GM12878 (cell line): ENCODE data around the gene LRRC57. TPM values are rescaled to one million over a fixed set of nuclear protein-coding genes. Genes with fewer than 3 reads are reported as not detected.
A peak's percentile ranks its signal among the peaks of the same experiment; 100 is the strongest.

Source experiments
- ATAC-seq: fragments of 200-7000 bp; cut with Tn5 transposase; 3 replicates; pipeline ENCODE4 v1.9.1; 2020; ENCODE audit warnings: mild to moderate bottlenecking, moderate library complexity
- BruUV-seq: library from RNA; stranded (reverse); fragments of 400-500 nt; replicated peaks from 2 replicates; lab custom pipeline; 2021; lab: Mats Ljungman, UMichigan
- CTCF ChIA-PET: fragments of 300-600 bp; sonication (Branson Sonifier 250); formaldehyde crosslinking; extraction: SDS; loops from one replicate; lab custom pipeline; 2021; ENCODE audit warnings: inconsistent platforms; lab: Yijun Ruan, JAX
- POLR2A ChIA-PET: fragments of 350-600 bp; formaldehyde crosslinking; extraction: SDS; loops from one replicate; lab custom pipeline; 2021; ENCODE audit warnings: inconsistent platforms; lab: Charles Lee
- RAD21 ChIA-PET: fragments of 300-600 bp; sonication (Branson Sonifier 250); formaldehyde crosslinking; loops from one replicate; lab custom pipeline; 2023; ENCODE audit warnings: antibody characterized with exemption; ENCODE audit not compliant: unreplicated experiment; lab: Charles Lee
- SMC1A ChIA-PET: fragments of 300-600 bp; sonication (Branson Sonifier 250); formaldehyde crosslinking; loops from one replicate; lab custom pipeline; 2023; ENCODE audit not compliant: unreplicated experiment, uncharacterized antibody; lab: Charles Lee
- DNase-seq: peaks from one replicate; pipeline ENCODE4 v3.0.0-alpha.2; 2011; ENCODE audit warnings: low read depth, low spot score
- FAIRE-seq: peaks from 3 replicates; lab custom pipeline; 2011; peaks lifted over from hg19 to GRCh38; lab: Jason Lieb, UNC
- H2AFZ ChIP-seq: 2 replicates; pipeline ENCODE4 v1.6.0; 2011; ENCODE audit warnings: low read depth, low read length, control low read depth; ENCODE audit not compliant: control insufficient read depth
- H3K27ac ChIP-seq: 2 replicates; pipeline ENCODE4 v1.5.1; 2011; ENCODE audit warnings: control low read depth; ENCODE audit not compliant: control insufficient read depth, insufficient read depth
- H3K27me3 ChIP-seq, 2 experiments: replicated peaks in 1 of 2; 2 replicates each; pipeline versions ENCODE4 v1.6.0 to v1.6.1; 2011; ENCODE audit warnings: low read length in 1 of 2; ENCODE audit not compliant: control insufficient read depth in 2 of 2, insufficient read depth in 2 of 2
- H3K36me3 ChIP-seq, 2 experiments: 2 replicates each; pipeline ENCODE4 v1.5.1; 2011; ENCODE audit warnings: low read length in 1 of 2; ENCODE audit not compliant: control insufficient read depth in 2 of 2, insufficient read depth in 2 of 2
- H3K4me1 ChIP-seq: 2 replicates; pipeline ENCODE4 v1.6.1; 2011; ENCODE audit warnings: mild to moderate bottlenecking, low read length, moderate library complexity, mixed read lengths; ENCODE audit not compliant: control insufficient read depth, insufficient read depth
- H3K4me2 ChIP-seq: 2 replicates; pipeline ENCODE4 v1.6.0; 2011; ENCODE audit warnings: control low read depth; ENCODE audit not compliant: control insufficient read depth, insufficient read depth
- H3K4me3 ChIP-seq: fragments of 200-600 bp; sonication (generic); 2 replicates; pipeline ENCODE4 v1.5.1; 2016
- H3K79me2 ChIP-seq: 2 replicates; pipeline ENCODE4 v1.6.0; 2011; ENCODE audit warnings: low read length; ENCODE audit not compliant: control insufficient read depth, insufficient read depth
- H3K9ac ChIP-seq: 2 replicates; pipeline ENCODE4 v1.8.0; 2011; ENCODE audit warnings: low read length, control low read depth, mixed read lengths; ENCODE audit not compliant: control insufficient read depth, insufficient read depth
- H3K9me3 ChIP-seq: replicated peaks from 3 replicates; pipeline ENCODE4 v1.5.1; 2011; ENCODE audit warnings: mild to moderate bottlenecking, low read length; ENCODE audit not compliant: control insufficient read depth, insufficient read depth
- H4K20me1 ChIP-seq: 2 replicates; pipeline ENCODE4 v1.6.0; 2011; ENCODE audit not compliant: control insufficient read depth, insufficient read depth
- ASH2L ChIP-seq: fragments of 300-600, 200-600 bp; sonication (generic); IDR thresholded peaks from 2 replicates; pipeline ENCODE4 v1.6.1; 2017; ENCODE audit warnings: low read depth, mild to moderate bottlenecking, borderline replicate concordance
- BCL11A ChIP-seq: IDR thresholded peaks from 2 replicates; pipeline ENCODE4 v1.6.1; 2011; ENCODE audit warnings: low read depth, low read length
- DPF2 ChIP-seq: fragments of 450-650 bp; IDR thresholded peaks from 2 replicates; pipeline ENCODE4 v1.6.1; 2017; ENCODE audit warnings: mild to moderate bottlenecking
- EP300 ChIP-seq, 2 experiments: fragments of 150-350 bp in 1 of 2; IDR thresholded peaks; 2 replicates each; pipeline ENCODE4 v1.6.1; 2011 to 2012; ENCODE audit warnings: low read depth in 2 of 2, low read length in 2 of 2, borderline replicate concordance in 1 of 2, improper control_type of control experiment in 1 of 2, inconsistent platforms in 1 of 2; ENCODE audit not compliant: control insufficient read depth in 1 of 2
- FOXM1 ChIP-seq: IDR thresholded peaks from 2 replicates; pipeline ENCODE4 v1.6.1; 2012; ENCODE audit warnings: low read depth, mild to moderate bottlenecking, inconsistent platforms, low read length, moderate library complexity
- GABPA ChIP-seq: IDR thresholded peaks from 2 replicates; pipeline ENCODE4 v1.6.1; 2014; ENCODE audit warnings: antibody characterized with exemption, low read depth, mild to moderate bottlenecking, inconsistent platforms
- MEF2A ChIP-seq: IDR thresholded peaks from 2 replicates; pipeline ENCODE4 v1.6.1; 2011; ENCODE audit warnings: low read depth, mild to moderate bottlenecking, low read length, moderate library complexity; ENCODE audit not compliant: insufficient read depth
- MTA2 ChIP-seq: fragments of 450-650 bp; IDR thresholded peaks from 2 replicates; pipeline ENCODE4 v1.6.1; 2016; ENCODE audit warnings: low read depth, mild to moderate bottlenecking, moderate library complexity
- SRF ChIP-seq, 2 experiments: IDR thresholded peaks; 2 replicates each; pipeline ENCODE4 v1.6.1; 2011; ENCODE audit warnings: low read depth in 2 of 2, low read length in 2 of 2, mild to moderate bottlenecking in 1 of 2, moderate library complexity in 1 of 2
- WGBS: methylation state at CpG from one replicate; pipeline ENCODE4 v1.1.6; 2016; ENCODE audit warnings: low lambda C conversion rate; ENCODE audit not compliant: insufficient replicate concordance, insufficient coverage; ENCODE audit errors: missing lambda C conversion rate; 5-methylcytosine and 5-hydroxymethylcytosine counted together
- in situ Hi-C: fragments of 300-500 bp; cut with MboI; formaldehyde crosslinking; loops from 9 replicates; pipeline ENCODE4 v1.14.3; 2018; ENCODE audit warnings: mixed read lengths
- intact Hi-C: fragments of 100-400 bp; cut with micrococcal nuclease; formaldehyde crosslinking; loops from one replicate; pipeline ENCODE4 v1.14.2; 2022; ENCODE audit not compliant: unreplicated experiment
- polyA plus RNA-seq, 11 experiments: library from polyadenylated mRNA; depleted of rRNA in 4 of 11; unstranded in 6 of 11; stranded (reverse) in 5 of 11; fragments of >200 nt; fragmentation: Nextera tagmentation in 4 of 11; fragmentation: Illumina TruSeq in 1 of 11; extraction: Ambion mirVana in 4 of 11; extraction: Trizol in 1 of 11; gene quantifications; 1 replicate in 1 of 11; 2 replicates in 10 of 11; pipeline versions ENCODE4 v1.2.1 to v1.2.3, GENCODE V29; 2011 to 2016; ENCODE audit warnings: inconsistent platforms in 2 of 11, missing spikeins in 2 of 11, low read depth in 1 of 11
- total RNA-seq, 4 experiments: library from RNA; depleted of rRNA in 3 of 4; stranded (reverse); fragments of >200 nt in 3 of 4; fragmentation: Illumina TruSeq in 1 of 4; extraction: Trizol in 1 of 4; gene quantifications; 2 replicates each; pipeline versions ENCODE4 v1.2.1 to v1.2.3, GENCODE V29; 2013 to 2021
- TF ChIP-seq, protein P1 (sequence below): fragments of 450-650 bp; IDR thresholded peaks from 2 replicates; pipeline ENCODE4 v1.6.1; 2014; ENCODE audit warnings: mild to moderate bottlenecking
- TF ChIP-seq, protein P2 (sequence below): fragments of 450-650 bp; IDR thresholded peaks from 2 replicates; pipeline ENCODE4 v1.6.1; 2017; ENCODE audit warnings: mild to moderate bottlenecking
- TF ChIP-seq, protein P3 (sequence below): IDR thresholded peaks from 2 replicates; pipeline ENCODE4 v1.6.1; 2012; ENCODE audit warnings: low read depth, low read length, improper control_type of control experiment
- TF ChIP-seq, protein P4 (sequence below): fragments of 450-650 bp; IDR thresholded peaks from 2 replicates; pipeline ENCODE4 v1.6.1; 2016; ENCODE audit warnings: mild to moderate bottlenecking
- TF ChIP-seq, protein P5 (sequence below): fragments of 450-650 bp; formaldehyde crosslinking; IDR thresholded peaks from 2 replicates; pipeline ENCODE4 v1.4.0; 2020; ENCODE audit warnings: mild to moderate bottlenecking, moderate library complexity

The LRRC57 gene
- total and polyA plus RNA-seq, 10 of the 15 experiments (the other 5 are each of a cell fraction or from before 2014, with no cell fraction given): 5.2 to 15.7 (median 9.6) TPM

DNA sequence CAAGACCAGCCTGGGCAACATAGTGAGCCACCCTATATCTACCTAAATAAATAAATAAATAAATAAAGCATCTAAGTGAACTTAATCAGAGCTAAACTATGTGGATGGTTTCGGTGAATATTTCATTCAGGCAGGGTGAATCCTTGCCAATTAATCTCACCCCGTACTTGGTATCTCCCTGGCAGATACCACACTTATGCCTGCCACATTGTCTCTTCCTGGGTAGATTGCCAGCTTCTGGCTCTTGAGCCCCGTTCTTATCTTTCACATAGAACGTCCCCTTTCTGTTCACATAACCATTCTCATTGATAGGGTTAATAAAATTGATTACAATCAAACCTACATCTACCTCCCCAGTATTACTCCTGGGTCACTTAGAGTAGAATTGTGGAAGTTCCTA is 46.1 kb downstream of the LRRC57 start:
- Histone ChIP-seq H3K9me3 (no peaks in the 10 kb centered on the region; the same call in 2 of the 3 replicates), H3K27ac (peak overlapping the region; percentile 81), H3K4me2 (peak overlapping the region; percentile 62), H3K36me3 (peaks cover 0 to 3% of the 10 kb centered on the region in 2 experiments; a peak in 1 of 4 replicates), H3K4me3 (no peak overlapping the region), H3K4me1 (peaks cover 68% of the 10 kb centered on the region), H3K79me2 (peaks cover 72% of the 10 kb centered on the region), H3K27me3 (no peaks in the 10 kb centered on the region), H3K9ac (no peak overlapping the region), H2AFZ (no peak overlapping the region), H4K20me1 (no peaks in the 10 kb centered on the region)
- in situ Hi-C loops: no loop called here
- RAD21 ChIA-PET: interaction anchor here (0.7 to 1.5 kb wide), 4 partner anchors 12 to 73 kb away, joined by 3 to 5 read pairs (median 4); partner anchors contain the start of genes STARD9 and ZNF106
- ATAC-seq (no peak), FAIRE-seq (no peak), DNase-seq (no peak)
- intact Hi-C loops: no loop called here
- CTCF ChIA-PET: no interaction called here
- POLR2A ChIA-PET: interaction anchor here (0.7 to 3.7 kb wide), 3 partner anchors 7 to 367 kb away, joined by 6 to 37 read pairs (median 6); partner anchors contain the start of gene SNAP23
- BruUV-seq: no TSS peak
- WGBS: 98% methylated on average over 4 of the region's 4 CpGs
- SMC1A ChIA-PET: interaction anchor here (0.7 to 2.5 kb wide), 7 partner anchors 8 to 232 kb away, joined by 3 to 14 read pairs (median 4); partner anchors contain the start of genes HAUS2, LRRC57 and ZNF106
- TF ChIP-seq, protein P1, sequence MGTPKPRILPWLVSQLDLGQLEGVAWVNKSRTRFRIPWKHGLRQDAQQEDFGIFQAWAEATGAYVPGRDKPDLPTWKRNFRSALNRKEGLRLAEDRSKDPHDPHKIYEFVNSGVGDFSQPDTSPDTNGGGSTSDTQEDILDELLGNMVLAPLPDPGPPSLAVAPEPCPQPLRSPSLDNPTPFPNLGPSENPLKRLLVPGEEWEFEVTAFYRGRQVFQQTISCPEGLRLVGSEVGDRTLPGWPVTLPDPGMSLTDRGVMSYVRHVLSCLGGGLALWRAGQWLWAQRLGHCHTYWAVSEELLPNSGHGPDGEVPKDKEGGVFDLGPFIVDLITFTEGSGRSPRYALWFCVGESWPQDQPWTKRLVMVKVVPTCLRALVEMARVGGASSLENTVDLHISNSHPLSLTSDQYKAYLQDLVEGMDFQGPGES: no peak
- no peak for TF ChIP-seq MEF2A
- TF ChIP-seq SRF (IDR thresholded peaks at IDR 0.05; ENCODE audit: low read depth in 2 of 2, low read length in 2 of 2): no peak
- TF ChIP-seq DPF2: no peak
- TF ChIP-seq, protein P2, sequence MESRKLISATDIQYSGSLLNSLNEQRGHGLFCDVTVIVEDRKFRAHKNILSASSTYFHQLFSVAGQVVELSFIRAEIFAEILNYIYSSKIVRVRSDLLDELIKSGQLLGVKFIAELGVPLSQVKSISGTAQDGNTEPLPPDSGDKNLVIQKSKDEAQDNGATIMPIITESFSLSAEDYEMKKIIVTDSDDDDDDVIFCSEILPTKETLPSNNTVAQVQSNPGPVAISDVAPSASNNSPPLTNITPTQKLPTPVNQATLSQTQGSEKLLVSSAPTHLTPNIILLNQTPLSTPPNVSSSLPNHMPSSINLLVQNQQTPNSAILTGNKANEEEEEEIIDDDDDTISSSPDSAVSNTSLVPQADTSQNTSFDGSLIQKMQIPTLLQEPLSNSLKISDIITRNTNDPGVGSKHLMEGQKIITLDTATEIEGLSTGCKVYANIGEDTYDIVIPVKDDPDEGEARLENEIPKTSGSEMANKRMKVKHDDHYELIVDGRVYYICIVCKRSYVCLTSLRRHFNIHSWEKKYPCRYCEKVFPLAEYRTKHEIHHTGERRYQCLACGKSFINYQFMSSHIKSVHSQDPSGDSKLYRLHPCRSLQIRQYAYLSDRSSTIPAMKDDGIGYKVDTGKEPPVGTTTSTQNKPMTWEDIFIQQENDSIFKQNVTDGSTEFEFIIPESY: no peak
- TF ChIP-seq ASH2L: no peak
- TF ChIP-seq GABPA: no peak
- TF ChIP-seq, protein P3, sequence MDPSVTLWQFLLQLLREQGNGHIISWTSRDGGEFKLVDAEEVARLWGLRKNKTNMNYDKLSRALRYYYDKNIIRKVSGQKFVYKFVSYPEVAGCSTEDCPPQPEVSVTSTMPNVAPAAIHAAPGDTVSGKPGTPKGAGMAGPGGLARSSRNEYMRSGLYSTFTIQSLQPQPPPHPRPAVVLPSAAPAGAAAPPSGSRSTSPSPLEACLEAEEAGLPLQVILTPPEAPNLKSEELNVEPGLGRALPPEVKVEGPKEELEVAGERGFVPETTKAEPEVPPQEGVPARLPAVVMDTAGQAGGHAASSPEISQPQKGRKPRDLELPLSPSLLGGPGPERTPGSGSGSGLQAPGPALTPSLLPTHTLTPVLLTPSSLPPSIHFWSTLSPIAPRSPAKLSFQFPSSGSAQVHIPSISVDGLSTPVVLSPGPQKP: no peak
- TF ChIP-seq, protein P4, sequence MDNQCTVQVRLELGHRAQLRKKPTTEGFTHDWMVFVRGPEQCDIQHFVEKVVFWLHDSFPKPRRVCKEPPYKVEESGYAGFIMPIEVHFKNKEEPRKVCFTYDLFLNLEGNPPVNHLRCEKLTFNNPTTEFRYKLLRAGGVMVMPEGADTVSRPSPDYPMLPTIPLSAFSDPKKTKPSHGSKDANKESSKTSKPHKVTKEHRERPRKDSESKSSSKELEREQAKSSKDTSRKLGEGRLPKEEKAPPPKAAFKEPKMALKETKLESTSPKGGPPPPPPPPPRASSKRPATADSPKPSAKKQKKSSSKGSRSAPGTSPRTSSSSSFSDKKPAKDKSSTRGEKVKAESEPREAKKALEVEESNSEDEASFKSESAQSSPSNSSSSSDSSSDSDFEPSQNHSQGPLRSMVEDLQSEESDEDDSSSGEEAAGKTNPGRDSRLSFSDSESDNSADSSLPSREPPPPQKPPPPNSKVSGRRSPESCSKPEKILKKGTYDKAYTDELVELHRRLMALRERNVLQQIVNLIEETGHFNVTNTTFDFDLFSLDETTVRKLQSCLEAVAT: no peak
- TF ChIP-seq FOXM1: no peak
- TF ChIP-seq, protein P5, sequence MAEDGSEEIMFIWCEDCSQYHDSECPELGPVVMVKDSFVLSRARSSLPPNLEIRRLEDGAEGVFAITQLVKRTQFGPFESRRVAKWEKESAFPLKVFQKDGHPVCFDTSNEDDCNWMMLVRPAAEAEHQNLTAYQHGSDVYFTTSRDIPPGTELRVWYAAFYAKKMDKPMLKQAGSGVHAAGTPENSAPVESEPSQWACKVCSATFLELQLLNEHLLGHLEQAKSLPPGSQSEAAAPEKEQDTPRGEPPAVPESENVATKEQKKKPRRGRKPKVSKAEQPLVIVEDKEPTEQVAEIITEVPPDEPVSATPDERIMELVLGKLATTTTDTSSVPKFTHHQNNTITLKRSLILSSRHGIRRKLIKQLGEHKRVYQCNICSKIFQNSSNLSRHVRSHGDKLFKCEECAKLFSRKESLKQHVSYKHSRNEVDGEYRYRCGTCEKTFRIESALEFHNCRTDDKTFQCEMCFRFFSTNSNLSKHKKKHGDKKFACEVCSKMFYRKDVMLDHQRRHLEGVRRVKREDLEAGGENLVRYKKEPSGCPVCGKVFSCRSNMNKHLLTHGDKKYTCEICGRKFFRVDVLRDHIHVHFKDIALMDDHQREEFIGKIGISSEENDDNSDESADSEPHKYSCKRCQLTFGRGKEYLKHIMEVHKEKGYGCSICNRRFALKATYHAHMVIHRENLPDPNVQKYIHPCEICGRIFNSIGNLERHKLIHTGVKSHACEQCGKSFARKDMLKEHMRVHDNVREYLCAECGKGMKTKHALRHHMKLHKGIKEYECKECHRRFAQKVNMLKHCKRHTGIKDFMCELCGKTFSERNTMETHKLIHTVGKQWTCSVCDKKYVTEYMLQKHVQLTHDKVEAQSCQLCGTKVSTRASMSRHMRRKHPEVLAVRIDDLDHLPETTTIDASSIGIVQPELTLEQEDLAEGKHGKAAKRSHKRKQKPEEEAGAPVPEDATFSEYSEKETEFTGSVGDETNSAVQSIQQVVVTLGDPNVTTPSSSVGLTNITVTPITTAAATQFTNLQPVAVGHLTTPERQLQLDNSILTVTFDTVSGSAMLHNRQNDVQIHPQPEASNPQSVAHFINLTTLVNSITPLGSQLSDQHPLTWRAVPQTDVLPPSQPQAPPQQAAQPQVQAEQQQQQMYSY (CRISPR knock-in tag): no peak
- TF ChIP-seq MTA2: no peak
- no peak for TF ChIP-seq BCL11A
- no peak for TF ChIP-seq EP300 (IDR thresholded peaks at IDR 0.05; ENCODE audit: borderline replicate concordance in 1 of 2, control insufficient read depth in 1 of 2, low read depth in 2 of 2, low read length in 2 of 2)
